ENCODE measurements around the gene TIGD2. TPM values are rescaled to one million over a fixed set of nuclear protein-coding genes. Genes with fewer than 3 reads are reported as not detected.
A peak's percentile ranks its signal among the peaks of the same experiment; 100 is the strongest.

TIGD2 gene
- total and polyA plus RNA-seq, 2 of the 13 experiments (the other 11 are each of a cell fraction or from before 2014, with no cell fraction given), result 3.1 to 15.5 TPM

GRCh38 chr4:89110986-89111832, at the start of gene TIGD2 (continued):
- TF ChIP-seq ZNF772 (CRISPR knock-in tag; IDR thresholded peaks at IDR 0.05) (0 out of 2 replicates have a peak, but pooled peaks have one; percentile 35), ZNF510 (CRISPR knock-in tag; IDR thresholded peaks at IDR 0.05; ENCODE audit: low read depth) (no peak), HDAC1 (CRISPR knock-in tag; IDR thresholded peaks at IDR 0.05) (peak; percentile 80), AFF4 (CRISPR knock-in tag; IDR thresholded peaks at IDR 0.05) (no peak), FOXA1 (IDR thresholded peaks at IDR 0.05) (no peak), FOXA1 (CRISPR knock-in tag; IDR thresholded peaks at IDR 0.05) (peak; percentile 75), ZNF7 (CRISPR knock-in tag; IDR thresholded peaks at IDR 0.05) (0 out of 2 replicates have a peak, but pooled peaks have one; percentile 7), ZNF879 (CRISPR knock-in tag; IDR thresholded peaks at IDR 0.05) (peak; percentile 53), SNAPC2 (CRISPR knock-in tag; IDR thresholded peaks at IDR 0.05) (0 out of 2 replicates have a peak, but pooled peaks have one; percentile 25), CHD2 (IDR thresholded peaks at IDR 0.05; ENCODE audit: low read depth, low read length) (no peak), SALL1 (CRISPR knock-in tag; IDR thresholded peaks at IDR 0.05) (peak; percentile 92), ZNF263 (CRISPR knock-in tag; IDR thresholded peaks at IDR 0.05) (peak; percentile 56; the same call in 1 of the 2 replicates), HNRNPL (IDR thresholded peaks at IDR 0.05; ENCODE audit: low read depth, low read length) (no peak), HOXA7 (CRISPR knock-in tag; IDR thresholded peaks at IDR 0.05) (0 out of 2 replicates have a peak, but pooled peaks have one; percentile 37), HOXA3 (CRISPR knock-in tag; IDR thresholded peaks at IDR 0.05) (peak; percentile 82), KMT2B (CRISPR knock-in tag; IDR thresholded peaks at IDR 0.05) (peak; percentile 72), ZNF407 (CRISPR knock-in tag; IDR thresholded peaks at IDR 0.05; ENCODE audit: not compliant biosample characterization) (no peak)

All from HepG2 (cell line).